D721Med (cell line): ENCODE measurements around the gene ACTG2.

Experiments
- DNase-seq: peaks from one replicate; pipeline ENCODE4 v3.0.0; 2011; ENCODE audit warnings: low spot score; ENCODE audit not compliant: insufficient read length
- FAIRE-seq: peaks from 2 replicates; lab custom pipeline; 2011; peaks lifted over from hg19 to GRCh38; lab: Jason Lieb, UNC
- TF ChIP-seq, protein P1 (sequence below): IDR thresholded peaks from 2 replicates; pipeline ENCODE4 v1.5.1; 2012; ENCODE audit warnings: mild to moderate bottlenecking, control low read depth; ENCODE audit not compliant: insufficient read depth; ENCODE audit errors: missing control alignments

Gene ACTG2

GRCh38 chr2:73908689-73909652 lies 16.2 kb downstream of the ACTG2 start:
- TF ChIP-seq, protein P1, sequence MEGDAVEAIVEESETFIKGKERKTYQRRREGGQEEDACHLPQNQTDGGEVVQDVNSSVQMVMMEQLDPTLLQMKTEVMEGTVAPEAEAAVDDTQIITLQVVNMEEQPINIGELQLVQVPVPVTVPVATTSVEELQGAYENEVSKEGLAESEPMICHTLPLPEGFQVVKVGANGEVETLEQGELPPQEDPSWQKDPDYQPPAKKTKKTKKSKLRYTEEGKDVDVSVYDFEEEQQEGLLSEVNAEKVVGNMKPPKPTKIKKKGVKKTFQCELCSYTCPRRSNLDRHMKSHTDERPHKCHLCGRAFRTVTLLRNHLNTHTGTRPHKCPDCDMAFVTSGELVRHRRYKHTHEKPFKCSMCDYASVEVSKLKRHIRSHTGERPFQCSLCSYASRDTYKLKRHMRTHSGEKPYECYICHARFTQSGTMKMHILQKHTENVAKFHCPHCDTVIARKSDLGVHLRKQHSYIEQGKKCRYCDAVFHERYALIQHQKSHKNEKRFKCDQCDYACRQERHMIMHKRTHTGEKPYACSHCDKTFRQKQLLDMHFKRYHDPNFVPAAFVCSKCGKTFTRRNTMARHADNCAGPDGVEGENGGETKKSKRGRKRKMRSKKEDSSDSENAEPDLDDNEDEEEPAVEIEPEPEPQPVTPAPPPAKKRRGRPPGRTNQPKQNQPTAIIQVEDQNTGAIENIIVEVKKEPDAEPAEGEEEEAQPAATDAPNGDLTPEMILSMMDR, result no peak
- FAIRE-seq, result no peak

DNA sequence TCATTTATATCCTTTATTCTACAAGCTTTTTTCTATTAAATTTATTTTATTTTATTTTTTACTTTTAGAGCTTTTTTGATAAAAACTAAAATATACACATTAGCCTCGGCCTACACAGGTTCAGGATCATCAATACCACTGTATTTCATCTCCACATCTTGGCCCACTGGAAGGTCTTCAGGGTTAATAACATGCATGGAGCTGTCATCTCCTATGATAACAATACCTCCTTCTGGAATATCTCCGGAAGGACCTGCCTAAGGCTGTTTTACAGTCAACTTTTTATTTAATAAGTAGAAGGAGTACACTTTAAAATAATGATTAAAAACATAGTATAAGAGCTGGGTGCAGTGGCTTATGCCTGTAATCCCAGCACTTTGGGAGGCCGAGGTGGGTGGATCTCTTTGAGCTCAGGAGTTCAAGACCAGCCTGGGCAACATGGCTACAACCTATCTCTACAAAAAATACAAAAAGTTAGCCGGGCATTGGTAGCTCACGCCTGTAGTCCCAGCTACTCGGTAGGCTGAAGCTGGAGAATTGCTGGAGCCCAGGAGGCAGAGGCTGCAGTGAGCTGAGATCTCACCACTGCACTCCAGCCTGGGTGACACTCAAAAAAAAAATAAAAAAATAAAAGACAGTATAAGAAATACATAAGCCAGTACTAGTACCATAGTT lies 18.2 kb downstream of the ACTG2 start:
- no peak for FAIRE-seq
- TF ChIP-seq, protein P1, result no peak
- DNase-seq, result no peak

More at GRCh38 chr2:73908689-73909652, 16.2 kb downstream of the ACTG2 start:
- DNase-seq, result no peak

DNA sequence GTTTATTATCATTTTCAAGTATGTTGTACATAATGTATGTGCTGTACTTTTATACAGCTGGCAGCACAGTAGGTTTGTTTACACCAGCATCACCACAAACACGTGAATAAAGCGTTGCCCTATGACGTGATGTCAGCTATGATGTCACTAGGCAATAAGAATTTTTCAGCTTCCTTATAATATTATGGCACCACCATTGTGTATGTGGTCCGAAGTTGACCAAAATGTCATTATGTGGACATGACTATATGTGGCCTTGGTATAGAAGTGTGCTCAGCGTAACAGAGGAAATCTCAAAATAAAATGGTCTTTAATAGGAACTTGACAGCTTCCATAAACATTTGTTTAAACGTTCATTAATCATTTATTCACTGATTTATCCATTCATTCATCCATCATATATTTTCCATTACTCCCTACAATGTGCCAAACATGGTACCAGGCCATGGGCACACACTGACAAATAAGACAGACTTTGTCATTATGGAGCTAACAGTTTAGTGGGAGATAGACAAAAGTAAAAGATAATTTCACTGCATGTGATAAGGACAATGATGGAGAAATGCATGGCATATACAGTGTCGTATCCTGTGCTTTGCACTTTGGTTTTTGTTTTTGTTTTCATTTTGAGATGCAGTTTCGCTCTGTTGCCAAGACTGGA lies 18.9 kb downstream of the ACTG2 start:
- no peak for DNase-seq
- TF ChIP-seq, protein P1, result no peak
- FAIRE-seq, result no peak

GRCh38 chr2:73913414-73914054 lies 20.7 kb downstream of the ACTG2 start:
- FAIRE-seq (no peak), DNase-seq (no peak)
- TF ChIP-seq, protein P1, result no peak

DNA sequence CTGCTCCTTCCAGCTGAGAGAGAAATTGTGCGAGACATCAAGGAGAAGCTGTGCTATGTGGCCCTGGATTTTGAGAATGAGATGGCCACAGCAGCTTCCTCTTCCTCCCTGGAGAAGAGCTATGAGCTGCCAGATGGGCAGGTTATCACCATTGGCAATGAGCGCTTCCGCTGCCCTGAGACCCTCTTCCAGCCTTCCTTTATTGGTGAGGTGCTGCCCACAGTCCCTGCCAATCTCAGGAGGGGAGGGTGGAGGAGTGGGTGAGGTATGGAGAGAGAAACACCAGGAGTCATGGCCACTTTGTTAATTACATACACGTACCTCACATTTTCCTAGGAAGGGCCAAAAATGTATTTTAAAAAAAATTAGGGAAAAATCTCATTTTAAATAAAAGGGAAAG lies 21.9 kb downstream of the ACTG2 start:
- FAIRE-seq (no peak), DNase-seq (no peak)
- TF ChIP-seq, protein P1, result no peak

DNA sequence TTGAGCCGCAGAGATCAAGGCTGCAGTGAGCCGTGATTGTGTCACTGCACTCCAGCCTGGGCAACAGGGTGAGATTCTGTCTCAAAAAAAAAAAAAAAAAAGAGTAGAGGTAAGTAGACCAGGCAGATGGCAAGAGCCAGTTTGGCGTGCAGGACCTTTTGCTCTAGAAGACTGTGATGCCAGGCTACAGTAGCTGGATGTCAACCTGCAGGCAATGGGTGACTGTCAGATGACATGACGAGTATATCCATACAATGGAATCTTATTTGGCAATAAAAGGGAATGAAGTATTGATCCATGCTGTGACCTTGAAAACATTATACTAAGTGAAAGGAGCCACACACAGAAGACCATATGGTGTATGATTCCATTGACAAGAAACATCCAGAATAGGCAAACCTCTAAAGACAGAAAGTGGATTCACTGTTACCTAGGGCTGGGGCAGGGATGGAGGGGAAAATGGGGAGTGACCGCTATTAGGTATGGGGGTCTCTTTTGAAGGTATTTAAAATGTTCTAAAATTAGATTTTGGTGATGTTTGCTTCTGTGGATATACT lies 22.7 kb downstream of the ACTG2 start:
- DNase-seq (no peak), FAIRE-seq (no peak)
- TF ChIP-seq, protein P1, result no peak
